Astrocyte (in vitro differentiated cells and primary cell): Measurements from ENCODE around the gene TEX19.

Experiments
- CTCF ChIP-seq: IDR thresholded peaks from 2 replicates; pipeline ENCODE4 v1.5.1; 2011; ENCODE audit warnings: low read depth, mild to moderate bottlenecking, inconsistent platforms, low read length, moderate library complexity; ENCODE audit not compliant: insufficient read depth
- EZH2 ChIP-seq: IDR thresholded peaks from 2 replicates; pipeline ENCODE4 v1.6.1; 2012; ENCODE audit warnings: mild to moderate bottlenecking, low read length, inconsistent platforms; ENCODE audit not compliant: insufficient read depth

- peak; percentile 86 for TF ChIP-seq EZH2
- no peak for TF ChIP-seq CTCF
Observed at GRCh38 chr17:82371333-82372248, 12.5 kb downstream of the TEX19 start, which contains the start of gene UTS2R.
